Measurements from ENCODE around the gene APOL5. TPM values are rescaled to one million over a fixed set of nuclear protein-coding genes. Genes with fewer than 3 reads are reported as not detected.
"Not testable (repeated sequence)": the region's sequence is repeated elsewhere in the genome, so short reads cannot be mapped to it uniquely, and the experiment has no call there.

APOL5 gene
- total and polyA plus RNA-seq, 4 experiments from 2014 or later, result not detected

GRCh38 chr22:35690001-35690400 lies 27.7 kb upstream of the APOL5 start:
- H3K27me3 ChIP-seq (ENCODE audit: insufficient read depth, low read length), result no peaks in the 10 kb centered on the region
- H3K27ac Mint-ChIP-seq, result no peak overlapping the region
- no peaks in the 10 kb centered on the region for H3K36me3 ChIP-seq (ENCODE audit: insufficient read depth, low read length)
- no peak overlapping the region for H3K27ac ChIP-seq (ENCODE audit: low read depth, low read length)
- intact Hi-C loops (cut with micrococcal nuclease), result no loop called here
- no peak overlapping the region for H3K4me3 Mint-ChIP-seq
- no peaks in the 10 kb centered on the region for H3K9me3 ChIP-seq (ENCODE audit: control insufficient read depth in 1 of 2, low read length in 2 of 2)
- peaks cover 0 to 7% of the 10 kb centered on the region in 2 donors for H3K27me3 Mint-ChIP-seq
- DNase-seq, result no peak
- H3K9me3 Mint-ChIP-seq, result peaks cover 0 to 3% (median 0%) of the 10 kb centered on the region in 8 donors
- ChIA-PET POLR2A (ENCODE audit: partially characterized antibody) (interaction anchor here (1.3 kb wide), 1 partner anchor 29 kb away, joined by 4 read pairs; no protein-coding TSS in a partner anchor), CTCF (ENCODE audit: partially characterized antibody) (no interaction called here)
- H3K4me1 Mint-ChIP-seq, result peaks cover 0 to 9% (median 1%) of the 10 kb centered on the region in 4 donors
- H3K4me3 ChIP-seq (ENCODE audit: low read length in 2 of 2), result no peak overlapping the region
- H3K4me1 ChIP-seq (ENCODE audit: insufficient read depth, low read length), result no peaks in the 10 kb centered on the region
- no peaks in the 10 kb centered on the region for H3K36me3 Mint-ChIP-seq

GRCh38 chr22:35695202-35695601 lies 22.5 kb upstream of the APOL5 start:
- Histone ChIP-seq H3K27ac (ENCODE audit: low read depth, low read length) (no peak overlapping the region), H3K27me3 (ENCODE audit: insufficient read depth, low read length) (no peaks in the 10 kb centered on the region), H3K4me3 (ENCODE audit: low read length in 2 of 2) (no peak overlapping the region), H3K4me1 (ENCODE audit: insufficient read depth, low read length) (no peaks in the 10 kb centered on the region), H3K36me3 (ENCODE audit: insufficient read depth, low read length) (no peaks in the 10 kb centered on the region), H3K9me3 (ENCODE audit: control insufficient read depth in 1 of 2, low read length in 2 of 2) (no peaks in the 10 kb centered on the region)
- Mint-ChIP-seq H3K27ac (no peak overlapping the region), H3K4me1 (peaks cover 0 to 2% (median 0%) of the 10 kb centered on the region in 4 donors), H3K9me3 (no peaks in the 10 kb centered on the region), H3K4me3 (no peak overlapping the region), H3K36me3 (no peaks in the 10 kb centered on the region), H3K27me3 (peaks cover 0 to 12% of the 10 kb centered on the region in 2 donors)
- POLR2A ChIA-PET (ENCODE audit: partially characterized antibody), result no interaction called here
- DNase-seq, result no peak
- intact Hi-C loops (cut with micrococcal nuclease), result no loop called here
- CTCF ChIA-PET (ENCODE audit: partially characterized antibody), result no interaction called here

DNA sequence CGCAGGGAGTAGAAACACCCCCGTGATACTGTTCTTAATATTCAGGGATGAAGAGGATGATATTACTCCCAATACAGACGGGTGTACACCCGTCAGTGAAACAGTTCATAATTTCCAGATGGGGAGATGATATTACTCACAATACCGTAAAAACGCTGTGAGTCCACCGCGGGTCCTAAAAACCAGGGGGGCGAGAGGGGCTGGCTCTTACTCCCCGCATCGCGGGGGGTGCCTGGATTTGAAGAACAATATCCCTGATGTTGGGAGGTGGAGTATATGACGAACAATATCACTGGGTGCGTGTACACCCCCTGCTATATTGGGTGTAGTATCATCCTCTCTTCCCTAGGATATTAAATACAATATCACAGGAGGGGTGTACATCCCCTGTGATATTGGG lies 20.5 kb upstream of the APOL5 start:
- no peak overlapping the region for H3K4me3 Mint-ChIP-seq
- no peak overlapping the region for H3K4me3 ChIP-seq (ENCODE audit: low read length in 2 of 2)
- no peaks in the 10 kb centered on the region for H3K36me3 Mint-ChIP-seq
- no peak overlapping the region for H3K27ac ChIP-seq (ENCODE audit: low read depth, low read length)
- ChIA-PET CTCF (ENCODE audit: partially characterized antibody) (no interaction called here), POLR2A (ENCODE audit: partially characterized antibody) (no interaction called here)
- peak in 2 of 5 donors; percentile 8 to 27 for DNase-seq
- intact Hi-C loops (cut with micrococcal nuclease), result no loop called here
- H3K27me3 Mint-ChIP-seq, result peaks cover 0 to 12% of the 10 kb centered on the region in 2 donors
- no peaks in the 10 kb centered on the region for H3K9me3 ChIP-seq (ENCODE audit: control insufficient read depth in 1 of 2, low read length in 2 of 2)
- no peaks in the 10 kb centered on the region for H3K4me1 ChIP-seq (ENCODE audit: insufficient read depth, low read length)
- H3K4me1 Mint-ChIP-seq, result no peaks in the 10 kb centered on the region
- no peak overlapping the region for H3K27ac Mint-ChIP-seq
- no peaks in the 10 kb centered on the region for H3K27me3 ChIP-seq (ENCODE audit: insufficient read depth, low read length)
- no peaks in the 10 kb centered on the region for H3K36me3 ChIP-seq (ENCODE audit: insufficient read depth, low read length)
- H3K9me3 Mint-ChIP-seq, result no peaks in the 10 kb centered on the region

- CTCF ChIA-PET (ENCODE audit: partially characterized antibody); H3K4me3 ChIP-seq (ENCODE audit: low read length in 2 of 2); H3K4me3 Mint-ChIP-seq; H3K36me3 ChIP-seq (ENCODE audit: insufficient read depth, low read length); H3K36me3 Mint-ChIP-seq; H3K4me1 Mint-ChIP-seq; H3K9me3 Mint-ChIP-seq; H3K27ac ChIP-seq (ENCODE audit: low read depth, low read length); H3K27me3 ChIP-seq (ENCODE audit: insufficient read depth, low read length); H3K27me3 Mint-ChIP-seq; H3K27ac Mint-ChIP-seq; POLR2A ChIA-PET (ENCODE audit: partially characterized antibody); H3K4me1 ChIP-seq (ENCODE audit: insufficient read depth, low read length); H3K9me3 ChIP-seq (ENCODE audit: control insufficient read depth in 1 of 2, low read length in 2 of 2); DNase-seq: not testable (repeated sequence)
- intact Hi-C loops (cut with micrococcal nuclease), result loop anchor here (5.0 kb wide), 1 partner anchor 53 kb away; the partner anchor contains the start of gene APOL6
Measured at GRCh38 chr22:35699852-35700251, 17.8 kb upstream of the APOL5 start.

- CTCF ChIA-PET (ENCODE audit: partially characterized antibody), result no interaction called here
Measured at GRCh38 chr22:35703861-35704584, 13.6 kb upstream of the APOL5 start.

DNA sequence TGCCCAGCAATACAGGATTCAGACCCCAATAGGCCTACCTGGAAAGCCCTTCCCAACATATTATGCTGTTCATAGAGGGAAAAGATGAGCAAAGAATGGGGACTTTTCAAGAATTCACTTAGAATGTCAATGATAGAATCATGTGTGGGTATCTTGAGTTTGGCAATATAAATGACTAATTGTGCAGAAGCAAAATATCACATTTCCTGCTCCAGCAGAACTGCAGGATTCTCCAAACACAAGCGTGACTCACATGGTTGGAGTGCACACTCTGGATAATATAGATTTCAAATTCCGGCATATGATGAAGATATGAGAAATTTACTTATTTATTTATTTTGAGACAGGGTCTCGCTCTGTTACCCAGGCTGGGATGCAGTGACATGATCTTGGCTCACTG lies 12.5 kb upstream of the APOL5 start:
- CTCF ChIA-PET (ENCODE audit: partially characterized antibody), result no interaction called here

More at GRCh38 chr22:35703861-35704584, 13.6 kb upstream of the APOL5 start:
- H3K27ac Mint-ChIP-seq, result no peak overlapping the region
- H3K9me3 Mint-ChIP-seq, result no peaks in the 10 kb centered on the region
- Histone ChIP-seq H3K27me3 (ENCODE audit: insufficient read depth, low read length) (no peaks in the 10 kb centered on the region), H3K4me3 (ENCODE audit: low read length in 2 of 2) (no peak overlapping the region), H3K27ac (ENCODE audit: low read depth, low read length) (no peak overlapping the region), H3K9me3 (ENCODE audit: control insufficient read depth in 1 of 2, low read length in 2 of 2) (no peaks in the 10 kb centered on the region), H3K36me3 (ENCODE audit: insufficient read depth, low read length) (no peaks in the 10 kb centered on the region), H3K4me1 (ENCODE audit: insufficient read depth, low read length) (no peaks in the 10 kb centered on the region)
- intact Hi-C loops (cut with micrococcal nuclease), result loop anchor here (5.0 kb wide), 1 partner anchor 57 kb away; the partner anchor contains the start of gene APOL6
- H3K4me1 Mint-ChIP-seq, result no peaks in the 10 kb centered on the region
- no peaks in the 10 kb centered on the region for H3K36me3 Mint-ChIP-seq
- POLR2A ChIA-PET (ENCODE audit: partially characterized antibody), result no interaction called here
- H3K4me3 Mint-ChIP-seq, result no peak overlapping the region
- no peak for DNase-seq
- no peaks in the 10 kb centered on the region for H3K27me3 Mint-ChIP-seq

DNA sequence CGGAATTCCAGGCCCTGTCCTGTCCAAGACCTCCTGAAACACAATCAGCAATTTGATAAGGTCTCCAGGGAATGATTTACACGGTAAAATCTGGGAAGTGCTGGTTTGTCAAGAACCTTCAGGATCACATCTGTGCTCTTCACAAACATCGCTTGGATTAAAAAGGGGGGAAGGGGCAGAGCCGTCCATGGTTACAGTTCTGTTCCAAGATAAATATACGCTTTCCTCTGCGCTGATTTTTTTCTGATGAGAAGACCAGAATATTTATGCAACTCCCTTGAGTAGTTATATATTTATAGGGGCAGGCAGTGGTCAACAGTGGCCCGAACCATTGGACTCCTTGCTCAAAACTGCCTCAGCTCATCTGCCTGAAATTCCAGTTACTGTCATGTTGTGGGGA lies 9.2 kb upstream of the APOL5 start:
- no peak overlapping the region for H3K27ac Mint-ChIP-seq
- intact Hi-C loops (cut with micrococcal nuclease), result no loop called here
- H3K27me3 Mint-ChIP-seq, result peaks cover 4 to 5% of the 10 kb centered on the region in 2 donors
- Histone ChIP-seq H3K36me3 (ENCODE audit: insufficient read depth, low read length) (no peaks in the 10 kb centered on the region), H3K4me3 (ENCODE audit: low read length in 2 of 2) (no peak overlapping the region), H3K9me3 (ENCODE audit: control insufficient read depth in 1 of 2, low read length in 2 of 2) (no peaks in the 10 kb centered on the region), H3K4me1 (ENCODE audit: insufficient read depth, low read length) (no peaks in the 10 kb centered on the region), H3K27ac (ENCODE audit: low read depth, low read length) (no peak overlapping the region), H3K27me3 (ENCODE audit: insufficient read depth, low read length) (no peaks in the 10 kb centered on the region)
- DNase-seq, result no peak
- no peak overlapping the region for H3K4me3 Mint-ChIP-seq
- peaks cover 2 to 9% (median 6%) of the 10 kb centered on the region in 8 donors for H3K9me3 Mint-ChIP-seq
- no peaks in the 10 kb centered on the region for H3K4me1 Mint-ChIP-seq
- peaks cover 1 to 4% of the 10 kb centered on the region in 2 donors for H3K36me3 Mint-ChIP-seq
- ChIA-PET CTCF (ENCODE audit: partially characterized antibody) (no interaction called here), POLR2A (ENCODE audit: partially characterized antibody) (no interaction called here)

More for the DNA sequence above, 12.5 kb upstream of the APOL5 start:
- DNase-seq, result no peak
- no peak overlapping the region for H3K27ac ChIP-seq (ENCODE audit: low read depth, low read length)
- no peaks in the 10 kb centered on the region for H3K36me3 Mint-ChIP-seq
- POLR2A ChIA-PET (ENCODE audit: partially characterized antibody), result no interaction called here
- H3K36me3 ChIP-seq (ENCODE audit: insufficient read depth, low read length), result no peaks in the 10 kb centered on the region
- H3K4me3 ChIP-seq (ENCODE audit: low read length in 2 of 2), result no peak overlapping the region
- no peak overlapping the region for H3K4me3 Mint-ChIP-seq
- no peak overlapping the region for H3K27ac Mint-ChIP-seq
- H3K4me1 Mint-ChIP-seq, result no peaks in the 10 kb centered on the region
- no peaks in the 10 kb centered on the region for H3K9me3 Mint-ChIP-seq
- H3K27me3 Mint-ChIP-seq, result no peaks in the 10 kb centered on the region
- no peaks in the 10 kb centered on the region for H3K4me1 ChIP-seq (ENCODE audit: insufficient read depth, low read length)
- intact Hi-C loops (cut with micrococcal nuclease), result no loop called here
- H3K27me3 ChIP-seq (ENCODE audit: insufficient read depth, low read length), result no peaks in the 10 kb centered on the region
- H3K9me3 ChIP-seq (ENCODE audit: control insufficient read depth in 1 of 2, low read length in 2 of 2), result no peaks in the 10 kb centered on the region

Measured in CD4-positive, alpha-beta memory T cell (primary cell).